HG02571 (cell line): ENCODE data around the gene KIZ.
A peak's percentile ranks its signal among the peaks of the same experiment; 100 is the strongest.

Experiments used
- ATAC-seq: cut with Tn5 transposase; IDR thresholded peaks from one replicate; pipeline ENCODE4 v1.9.1; 2021; ENCODE audit warnings: mild to moderate bottlenecking, moderate library complexity; ENCODE audit not compliant: unreplicated experiment

Gene KIZ

DNA sequence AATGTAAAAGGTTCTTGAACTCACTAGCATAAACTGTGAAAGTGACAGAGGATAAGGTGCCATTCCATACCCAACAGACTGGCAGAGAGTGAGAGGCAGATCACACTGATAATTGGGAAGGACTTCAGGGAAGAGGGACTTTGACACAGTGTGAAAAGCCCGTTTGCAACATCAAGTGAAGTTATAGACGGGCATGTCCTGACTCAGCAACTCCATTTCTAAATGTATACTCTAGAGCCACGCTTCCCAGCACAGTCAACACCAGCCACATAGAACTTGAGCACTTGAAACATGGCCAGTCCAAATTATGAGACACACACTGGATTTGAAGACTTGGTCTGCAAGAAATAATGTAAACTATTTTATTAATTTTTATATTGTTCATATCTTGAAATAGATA is 131.3 kb downstream of the KIZ start:
- ATAC-seq, result no peak

DNA sequence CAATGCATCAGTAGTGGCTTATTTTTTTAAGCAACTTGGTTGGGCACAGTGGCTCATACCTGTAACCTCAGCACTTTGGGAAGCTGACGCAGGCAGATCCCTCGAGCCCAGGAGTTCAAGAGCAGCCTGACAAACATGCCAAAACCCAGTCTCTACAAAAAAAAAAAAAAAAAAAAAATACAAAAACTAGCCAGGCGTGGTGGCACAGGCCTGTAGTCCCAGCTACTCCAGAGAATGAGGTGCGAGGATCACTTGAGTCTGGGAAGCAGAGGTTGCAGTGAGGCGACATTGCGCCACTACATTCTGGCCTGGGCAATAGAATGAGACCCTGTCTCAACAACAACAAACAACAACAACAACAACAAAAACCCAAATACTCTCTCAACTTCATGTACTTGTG is 132.5 kb downstream of the KIZ start:
- no peak for ATAC-seq

DNA sequence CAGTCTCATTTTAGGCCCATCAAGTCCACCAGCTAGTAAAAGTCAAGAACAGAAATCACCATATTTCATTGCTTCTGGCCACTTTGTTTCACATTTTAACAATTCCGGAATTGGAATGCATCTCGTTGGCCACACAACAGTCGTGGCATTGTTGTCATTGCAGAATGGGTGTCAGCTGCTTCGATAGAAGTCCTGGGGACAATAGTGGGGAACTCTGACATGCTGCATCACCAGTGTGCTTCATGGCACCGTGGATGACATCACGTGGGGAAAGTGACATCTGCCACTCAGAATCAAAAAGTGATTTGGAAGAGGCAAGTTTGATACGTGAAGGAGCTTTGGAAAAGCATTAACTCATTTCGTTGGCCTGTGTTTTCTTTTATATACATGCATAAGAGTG is 133.5 kb downstream of the KIZ start:
- ATAC-seq, result no peak

DNA sequence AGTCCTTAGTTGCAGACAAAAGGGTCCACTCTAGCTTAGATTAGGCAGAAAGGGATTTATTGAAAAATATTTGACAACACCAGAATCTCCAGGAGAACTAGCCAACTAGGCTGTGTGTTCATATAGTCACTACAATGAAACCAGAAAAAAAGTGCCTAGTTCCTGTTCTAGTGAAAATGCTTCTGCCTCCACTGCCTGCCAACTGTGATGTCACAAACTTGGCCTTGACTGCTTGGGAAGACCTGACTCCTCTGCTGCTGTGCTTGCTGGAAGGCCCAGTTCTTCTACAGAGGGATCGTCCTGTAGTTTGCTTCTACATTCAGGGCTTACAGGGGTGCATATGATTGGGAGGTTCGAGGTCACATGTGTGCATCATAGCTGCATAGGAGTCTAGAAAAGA is 136.9 kb downstream of the KIZ start:
- ATAC-seq, result no peak

DNA sequence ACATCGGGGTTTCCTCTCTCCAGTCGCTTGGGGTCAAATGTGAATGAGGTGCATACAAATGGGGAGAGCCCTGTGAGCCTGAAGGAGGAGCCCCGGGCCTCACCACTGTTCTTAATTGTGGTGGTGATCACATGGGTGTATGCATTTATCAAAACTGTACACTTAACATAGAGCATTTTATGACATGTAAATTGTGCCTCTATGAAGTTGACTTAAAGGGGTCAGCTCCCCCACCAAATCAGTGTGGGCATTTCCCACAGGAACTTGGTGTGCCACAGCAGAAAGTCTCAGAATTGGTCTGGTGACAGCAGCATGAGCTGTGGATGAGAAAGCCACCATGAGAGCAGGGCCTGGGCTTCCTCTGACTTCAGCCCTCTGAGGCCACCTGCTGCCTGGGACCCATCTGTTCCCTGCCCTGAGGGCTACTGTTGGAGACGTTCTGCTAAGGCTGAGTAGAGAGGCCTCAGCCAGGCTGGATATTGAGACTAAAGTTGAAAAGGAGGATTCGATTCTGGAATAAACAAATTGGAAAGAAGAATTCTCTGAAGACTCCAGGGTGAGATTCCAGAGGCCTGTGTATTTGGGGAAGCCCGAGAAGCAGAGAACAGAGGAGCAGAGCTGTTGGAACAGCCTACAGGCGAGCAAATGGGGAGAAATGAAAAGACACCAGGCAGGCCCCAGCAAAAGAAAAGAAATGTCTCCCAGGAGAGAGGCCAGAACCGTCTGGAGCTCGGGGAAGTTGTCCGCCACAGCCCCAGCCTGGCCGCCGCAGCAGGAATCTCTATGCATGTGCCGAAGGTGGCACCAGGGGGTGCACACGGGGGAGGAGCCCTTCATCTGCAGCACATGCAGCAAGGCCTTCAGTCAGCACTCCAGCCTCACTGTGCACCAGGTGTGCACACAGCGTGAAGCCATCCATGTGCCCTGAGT is 139.6 kb downstream of the KIZ start:
- ATAC-seq, result no peak

DNA sequence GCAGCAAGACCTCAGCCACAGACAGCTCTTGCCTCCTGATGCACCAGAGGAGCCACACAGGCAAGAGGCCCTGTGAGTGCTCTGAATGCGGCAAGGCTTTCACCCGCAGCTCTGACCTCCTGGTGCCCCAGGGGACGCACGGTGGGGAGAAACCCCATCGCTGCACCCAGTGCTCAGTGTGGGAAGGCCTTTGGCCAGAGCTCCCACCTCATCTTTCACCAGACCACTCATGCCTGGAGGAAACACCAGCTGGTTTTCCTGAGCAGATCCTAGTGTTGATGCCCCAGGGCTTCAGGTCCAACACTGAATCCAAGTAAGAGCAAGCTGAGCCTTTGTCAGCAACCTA is 140.3 kb downstream of the KIZ start:
- no peak for ATAC-seq

DNA sequence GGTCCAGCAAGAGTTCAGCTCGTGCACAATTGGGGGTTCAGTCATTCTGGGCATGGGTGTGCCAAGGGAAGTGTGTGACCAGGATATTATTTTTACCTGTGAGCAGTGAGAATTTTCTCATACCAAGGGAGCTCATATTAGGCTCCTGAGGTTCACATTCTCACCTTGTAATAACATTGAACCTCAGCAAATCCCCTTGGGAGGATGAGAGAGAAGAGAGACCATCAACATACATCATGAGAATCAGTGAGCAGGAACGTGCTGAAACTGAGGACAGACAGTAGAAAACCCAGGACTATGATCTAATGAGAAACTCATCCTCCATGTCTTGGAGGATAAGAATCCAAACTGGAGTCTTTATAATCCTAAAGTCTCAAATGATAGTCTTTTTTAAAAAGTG is 143.9 kb downstream of the KIZ start:
- no peak for ATAC-seq

DNA sequence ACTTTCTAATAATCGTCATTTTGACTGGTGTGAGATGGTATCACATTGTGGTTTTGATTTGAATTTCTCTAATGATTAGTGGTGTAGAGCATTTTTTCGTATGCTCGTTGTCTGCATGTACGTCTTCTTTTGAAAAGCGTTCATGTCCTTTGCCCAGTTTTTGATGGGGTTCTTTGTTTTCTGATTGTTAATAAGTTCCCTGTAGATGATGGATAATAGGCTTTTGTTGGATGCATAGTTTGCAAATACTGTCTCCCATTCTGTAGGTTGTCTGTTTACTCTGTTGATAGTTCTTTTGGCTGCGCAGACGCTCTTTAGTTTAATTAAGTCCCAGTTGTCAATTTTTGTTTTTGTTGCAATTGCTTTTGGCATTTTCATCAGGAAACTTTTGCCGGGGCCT is 144.9 kb downstream of the KIZ start:
- ATAC-seq, result no peak

DNA sequence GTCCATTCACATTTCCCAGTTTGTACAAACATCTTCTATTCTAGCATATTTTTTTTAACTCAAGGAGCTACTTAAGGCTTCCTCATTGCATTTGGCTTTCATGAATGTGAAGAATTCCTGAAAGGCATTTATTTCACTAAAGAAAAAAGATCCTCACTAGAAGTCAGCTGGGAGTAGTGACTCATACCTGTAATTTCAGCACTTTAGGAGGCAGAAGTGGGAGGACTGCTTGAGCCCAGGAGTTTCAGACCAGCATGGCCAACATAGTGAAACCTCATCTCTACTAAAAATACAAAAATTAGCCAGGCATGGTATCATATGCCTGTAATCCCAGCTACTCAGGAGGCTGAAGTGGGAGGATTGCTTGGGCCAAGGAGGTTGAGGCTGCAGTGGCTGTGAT is 146.4 kb downstream of the KIZ start:
- peak; percentile 54 for ATAC-seq

DNA sequence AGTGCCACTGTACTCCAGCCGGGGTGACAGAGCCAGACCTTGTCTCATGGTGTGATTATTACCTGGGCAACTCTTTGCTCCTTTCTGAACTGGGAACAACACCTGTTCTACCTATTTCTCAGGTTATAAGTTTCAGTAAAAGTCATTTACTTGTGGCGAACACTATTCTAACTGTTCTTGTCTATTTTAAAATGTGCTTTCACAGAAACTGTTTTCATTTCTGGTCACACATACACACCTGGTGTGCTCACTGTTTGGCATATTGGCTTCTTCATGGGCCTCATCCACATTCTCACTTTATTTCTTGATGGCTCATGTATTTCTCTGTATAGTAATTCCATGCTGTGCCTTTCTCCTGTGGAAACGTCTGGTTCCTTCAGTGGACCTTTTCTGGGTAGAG is 146.8 kb downstream of the KIZ start:
- peak; percentile 57 for ATAC-seq

DNA sequence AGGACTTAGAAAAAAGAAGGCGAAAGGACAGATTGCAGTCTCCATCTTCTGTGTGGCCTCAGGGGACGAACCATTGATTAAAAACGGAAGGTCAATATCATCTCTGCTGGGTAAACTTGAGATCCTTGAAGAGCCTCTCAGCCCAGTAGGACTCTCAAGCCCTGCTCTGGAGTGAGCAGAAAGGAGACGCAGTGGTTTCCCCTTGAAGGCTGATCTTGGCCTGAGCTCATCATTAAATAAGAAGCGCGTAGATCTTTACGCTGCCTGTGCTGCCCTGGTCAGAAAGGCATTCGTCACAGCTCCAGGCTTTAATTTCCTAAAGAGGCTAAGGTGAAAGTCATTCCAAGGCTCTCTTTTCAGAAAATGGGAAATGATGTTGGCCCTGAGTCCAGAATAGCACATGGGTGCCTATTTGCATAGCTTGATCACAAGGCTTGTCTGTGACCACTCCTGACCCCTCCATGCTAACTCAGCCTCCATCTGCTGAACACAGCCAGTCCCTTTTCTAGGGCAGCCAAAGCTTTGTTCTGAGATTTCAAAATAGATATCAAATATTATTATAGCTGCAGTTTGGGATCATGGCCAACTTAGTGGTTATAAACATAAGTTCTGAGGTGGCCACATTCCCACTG is 148.0 kb downstream of the KIZ start:
- no peak for ATAC-seq

DNA sequence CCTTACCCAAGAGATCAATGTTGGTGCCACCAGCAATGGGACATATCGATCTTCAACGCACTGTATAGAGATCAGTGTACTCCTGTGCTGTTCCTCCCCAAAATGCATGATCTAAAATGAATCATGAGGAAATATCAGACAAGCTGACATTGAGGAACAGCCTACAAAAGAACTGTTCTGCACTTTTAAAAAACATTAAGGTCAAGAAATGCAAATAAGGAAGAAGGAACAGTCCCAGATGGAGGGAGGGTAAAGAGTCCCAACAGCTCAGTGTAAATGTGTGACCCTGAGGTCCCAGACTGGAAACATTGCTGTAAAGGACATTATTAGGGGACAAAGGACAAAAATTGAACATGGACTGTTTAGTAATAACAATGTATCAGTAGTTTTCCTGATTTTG is 152.9 kb downstream of the KIZ start:
- ATAC-seq, result no peak

DNA sequence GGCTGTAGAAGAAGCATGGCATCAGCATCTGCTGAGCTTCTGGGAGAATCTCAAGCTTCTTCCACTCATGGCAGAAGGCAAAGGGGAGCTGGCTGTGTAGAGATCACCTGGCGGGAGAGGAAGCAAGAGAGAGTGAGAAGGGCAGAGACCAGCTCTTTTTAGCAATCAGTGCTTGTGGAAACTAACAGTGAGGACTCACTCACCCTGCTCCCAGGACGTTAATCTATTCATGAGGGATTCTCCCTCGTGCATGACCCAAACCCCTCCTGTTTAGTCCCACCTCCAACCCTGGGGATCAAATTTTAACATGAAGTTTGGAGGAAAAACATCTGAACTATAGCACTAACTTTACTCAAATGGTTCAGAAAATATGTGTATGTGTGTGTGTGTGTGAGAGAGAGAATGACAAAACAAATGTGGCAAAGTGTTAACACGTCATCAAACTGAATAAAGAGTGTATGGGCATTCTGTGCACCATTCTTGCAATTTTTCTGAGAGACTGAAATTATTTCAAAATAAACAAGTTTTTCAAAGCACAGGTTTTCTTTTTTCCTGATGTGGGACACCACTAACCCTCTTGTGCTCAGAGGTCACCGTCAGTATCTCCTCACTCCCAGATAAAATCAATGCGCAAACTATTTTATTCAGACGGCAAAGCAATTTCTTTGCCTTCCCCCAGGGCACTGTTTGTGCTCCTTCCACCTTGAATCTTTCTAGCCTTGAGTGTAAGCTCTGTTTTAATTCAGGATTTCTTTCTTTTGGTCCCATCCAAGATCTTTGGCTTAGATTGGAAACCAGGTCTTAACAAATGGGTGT is 154.0 kb downstream of the KIZ start:
- no peak for ATAC-seq

DNA sequence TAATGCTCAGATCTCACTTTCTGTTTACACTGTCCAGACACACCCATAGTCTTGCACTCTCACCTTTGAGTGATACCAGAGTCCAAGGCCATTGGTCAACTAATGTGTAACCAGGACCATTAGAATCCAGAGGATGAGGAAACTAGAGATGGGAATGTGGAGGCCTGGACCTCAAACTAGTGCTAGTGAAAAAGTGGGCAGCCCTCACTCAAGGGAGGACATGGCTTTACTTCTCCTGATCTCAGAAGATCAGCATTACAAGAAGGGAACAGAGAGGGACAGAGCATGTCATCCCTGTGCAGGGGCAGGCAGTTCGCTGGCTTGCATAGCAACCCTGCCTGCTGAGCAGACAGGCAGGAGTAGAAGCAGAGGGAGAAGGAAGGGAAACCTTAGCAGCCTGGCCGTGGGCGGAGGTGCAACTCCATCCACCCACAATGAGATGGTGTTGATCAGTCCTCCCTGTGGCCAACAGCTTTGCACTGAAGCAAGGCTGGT is 154.7 kb downstream of the KIZ start:
- no peak for ATAC-seq

DNA sequence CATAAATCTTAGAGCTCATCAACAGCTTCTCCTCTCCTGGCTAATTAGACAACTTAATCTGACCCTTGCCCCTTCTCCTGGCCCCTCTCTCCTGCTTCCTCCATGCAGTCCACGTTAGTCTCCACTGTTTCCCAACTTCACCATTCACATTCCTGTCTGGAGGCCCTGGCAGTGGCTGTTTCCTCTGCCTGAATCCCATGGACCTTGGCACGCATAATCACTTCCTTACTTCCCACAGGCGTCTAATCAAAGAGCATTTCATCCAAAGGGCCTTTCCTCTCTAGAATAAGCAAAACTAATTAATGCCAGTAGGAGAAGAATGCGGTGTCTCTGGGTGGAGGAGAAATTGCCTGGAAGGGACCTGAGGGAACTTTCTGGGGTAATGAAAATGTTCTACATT is 160.9 kb downstream of the KIZ start:
- ATAC-seq, result no peak

DNA sequence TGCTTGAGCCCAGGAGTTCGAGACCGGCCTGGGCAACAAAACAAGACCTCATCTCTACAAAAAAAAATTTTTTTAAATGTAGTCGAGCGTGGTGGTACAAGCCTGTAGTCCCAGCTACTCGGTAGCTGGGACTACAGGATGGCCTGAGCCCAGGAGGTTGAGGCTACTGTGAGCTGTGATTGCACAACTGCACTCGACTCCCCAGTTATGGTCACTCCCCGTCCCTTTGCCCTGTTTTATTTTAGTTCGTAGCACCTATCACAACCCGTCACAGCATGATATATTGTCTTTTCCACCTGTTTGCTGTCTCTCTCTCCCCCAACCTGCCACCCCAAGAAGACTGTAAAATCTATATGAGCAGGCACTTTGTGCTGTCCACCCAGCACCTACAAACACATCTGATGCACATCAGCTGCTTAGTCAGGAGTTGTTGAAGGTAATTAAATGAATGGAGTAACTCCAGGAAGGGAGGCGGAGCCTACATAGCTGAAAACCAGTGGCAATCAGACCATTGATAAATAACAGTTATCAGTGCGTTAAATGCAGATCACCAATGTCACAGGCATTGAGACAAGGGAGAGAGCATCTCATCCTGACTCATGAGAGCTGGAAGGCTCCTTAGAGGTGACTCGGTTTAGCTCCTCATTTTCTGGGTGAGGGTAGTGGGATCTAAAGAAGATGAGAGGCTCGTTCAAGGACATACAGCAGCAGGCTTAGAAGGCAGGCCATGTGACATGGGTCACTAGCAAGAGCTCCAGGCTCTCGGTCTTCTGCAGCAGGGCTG is 162.9 kb downstream of the KIZ start:
- no peak for ATAC-seq

DNA sequence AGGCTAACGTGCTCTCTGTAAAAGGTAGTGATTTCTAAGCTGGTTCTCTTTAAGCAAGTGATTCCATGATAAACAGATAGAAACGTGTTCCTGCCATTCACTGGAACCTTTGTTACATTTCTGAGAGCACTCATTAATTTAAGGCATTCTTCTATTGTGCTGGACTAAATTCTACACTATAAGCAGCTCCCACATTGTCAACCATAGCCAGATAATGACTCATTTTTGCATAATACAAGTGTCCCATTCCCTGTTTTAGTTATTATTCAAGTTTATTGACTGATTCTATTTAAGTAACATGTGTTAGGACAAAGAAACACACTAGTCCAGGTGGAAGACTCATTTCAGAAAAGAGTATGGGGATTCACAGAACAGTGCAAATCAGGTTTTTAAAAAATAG is 163.8 kb downstream of the KIZ start:
- no peak for ATAC-seq

DNA sequence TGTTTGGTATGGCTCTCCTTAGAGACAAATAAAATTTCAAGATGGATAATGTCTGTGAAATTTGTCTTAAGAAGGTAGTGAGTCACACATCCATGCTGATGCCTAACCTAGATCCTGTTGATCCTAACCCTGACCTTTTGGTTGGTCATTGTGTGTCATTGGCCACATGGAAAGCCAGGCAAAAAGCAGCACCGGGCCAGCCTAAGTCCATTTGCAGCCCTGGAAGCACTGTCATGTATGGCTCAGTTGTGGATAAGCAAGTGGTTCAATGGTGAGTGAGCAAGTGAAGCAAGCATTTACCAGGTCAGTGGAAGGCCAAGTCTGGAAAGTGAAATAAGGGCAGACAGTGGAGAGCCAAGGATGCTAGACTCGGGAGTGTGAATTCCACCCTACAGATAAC is 165.1 kb downstream of the KIZ start:
- no peak for ATAC-seq

DNA sequence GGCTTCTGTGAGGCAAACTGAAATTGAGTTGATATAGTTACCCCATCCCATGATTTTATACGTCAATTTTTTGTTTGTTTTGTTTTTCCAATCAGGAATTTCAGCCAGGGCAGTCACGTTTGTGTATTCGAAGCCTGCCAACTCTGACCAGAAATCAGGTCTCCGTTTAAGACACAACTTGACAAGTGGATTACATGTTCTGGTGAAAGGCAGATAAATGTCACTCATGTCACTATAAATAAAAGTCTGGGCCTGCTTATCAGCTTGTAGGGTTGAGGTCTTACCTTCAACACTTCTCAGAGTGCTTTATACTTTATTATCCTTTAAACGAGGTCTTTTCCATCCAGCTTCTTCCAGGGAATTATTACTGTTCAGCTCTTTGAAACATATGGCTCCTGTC is 168.9 kb downstream of the KIZ start:
- ATAC-seq, result no peak
